Liver (tissue), 9 donors: ENCODE measurements around the gene DLAT. TPM values are rescaled to one million over a fixed set of nuclear protein-coding genes. Genes with fewer than 3 reads are reported as not detected.
A peak's percentile ranks its signal among the peaks of the same experiment; 100 is the strongest.

Experiments
- DNase-seq: peaks from one replicate; pipeline ENCODE4 v3.0.0-alpha.2; 2017; ENCODE audit warnings: low spot score
- H3K27ac ChIP-seq, 2 donors: one replicate each; pipeline ENCODE4 v1.7.0; 2013; ENCODE audit warnings: inconsistent platforms in 2 of 2, low read length in 2 of 2, control low read depth in 1 of 2, low read depth in 1 of 2, mild to moderate bottlenecking in 1 of 2
- H3K27me3 ChIP-seq, 4 donors: one replicate each; pipeline versions ENCODE4 v1.6.1 to v1.7.0; 2013; ENCODE audit warnings: low read length in 3 of 4, inconsistent platforms in 1 of 4, mild to moderate bottlenecking in 1 of 4, moderate library complexity in 1 of 4; ENCODE audit not compliant: control insufficient read depth in 4 of 4, insufficient read depth in 4 of 4
- H3K36me3 ChIP-seq, 4 donors: one replicate each; pipeline versions ENCODE4 v1.6.1 to v1.7.0; 2013; ENCODE audit warnings: low read length in 3 of 4, mild to moderate bottlenecking in 3 of 4, low read depth in 1 of 4, moderate library complexity in 1 of 4; ENCODE audit not compliant: control insufficient read depth in 4 of 4, insufficient read depth in 3 of 4
- H3K4me1 ChIP-seq, 4 donors: one replicate each; pipeline versions ENCODE4 v1.6.1 to v1.7.0; 2013; ENCODE audit warnings: low read length in 3 of 4, mild to moderate bottlenecking in 3 of 4, moderate library complexity in 1 of 4; ENCODE audit not compliant: control insufficient read depth in 4 of 4, insufficient read depth in 4 of 4
- H3K4me3 ChIP-seq, 3 donors: one replicate each; pipeline versions ENCODE4 v1.6.1 to v1.7.0; 2013; ENCODE audit warnings: low read length in 3 of 3, control low read depth in 1 of 3, low read depth in 1 of 3, mild to moderate bottlenecking in 1 of 3
- H3K9ac ChIP-seq, 2 donors: one replicate each; pipeline ENCODE4 v1.7.0; 2013; ENCODE audit warnings: low read length in 2 of 2, mild to moderate bottlenecking in 2 of 2, moderate library complexity in 2 of 2, control low read depth in 1 of 2, low read depth in 1 of 2
- H3K9me3 ChIP-seq, 4 donors: one replicate each; pipeline versions ENCODE4 v1.6.1 to v1.7.0; 2013; ENCODE audit warnings: low read length in 3 of 4; ENCODE audit not compliant: control insufficient read depth in 4 of 4
- EGR1 ChIP-seq, 2 donors: IDR thresholded peaks; 2 replicates each; pipeline ENCODE4 v1.6.1; 2016 to 2018; ENCODE audit warnings: antibody characterized with exemption in 2 of 2, low read depth in 2 of 2
- FOXA1 ChIP-seq: IDR thresholded peaks from 2 replicates; pipeline ENCODE4 v1.6.1; 2016; ENCODE audit warnings: antibody characterized with exemption
- FOXA2 ChIP-seq: IDR thresholded peaks from 2 replicates; pipeline ENCODE4 v1.6.1; 2016; ENCODE audit warnings: antibody characterized with exemption
- GABPA ChIP-seq, 2 donors: IDR thresholded peaks in 1 of 2; conservative IDR thresholded peaks in 1 of 2; 2 replicates each; pipeline ENCODE4 v1.6.1; 2016; ENCODE audit warnings: antibody characterized with exemption in 2 of 2, mild to moderate bottlenecking in 1 of 2, moderate library complexity in 1 of 2
- HNF4A ChIP-seq, 2 donors: conservative IDR thresholded peaks; 2 replicates each; pipeline ENCODE4 v1.6.1; 2016; ENCODE audit warnings: antibody characterized with exemption in 2 of 2, mild to moderate bottlenecking in 2 of 2
- HNF4G ChIP-seq: IDR thresholded peaks from 2 replicates; pipeline ENCODE4 v1.6.1; 2016; ENCODE audit warnings: antibody characterized with exemption
- JUND ChIP-seq, 2 donors: IDR thresholded peaks; 2 replicates each; pipeline ENCODE4 v1.6.1; 2016; ENCODE audit warnings: antibody characterized with exemption in 2 of 2
- NR2F2 ChIP-seq: IDR thresholded peaks from 2 replicates; pipeline ENCODE4 v1.6.1; 2016; ENCODE audit warnings: antibody characterized with exemption
- RAD21 ChIP-seq, 2 donors: IDR thresholded peaks; 2 replicates each; pipeline ENCODE4 v1.6.1; 2016; ENCODE audit warnings: antibody characterized with exemption in 2 of 2, mild to moderate bottlenecking in 2 of 2
- RXRA ChIP-seq, 2 donors: IDR thresholded peaks; 2 replicates each; pipeline ENCODE4 v1.6.1; 2017 to 2018; ENCODE audit warnings: antibody characterized with exemption in 2 of 2, mild to moderate bottlenecking in 1 of 2
- SP1 ChIP-seq: IDR thresholded peaks from 2 replicates; pipeline ENCODE4 v1.6.1; 2018; ENCODE audit warnings: antibody characterized with exemption, mild to moderate bottlenecking
- TAF1 ChIP-seq: conservative IDR thresholded peaks from 2 replicates; pipeline ENCODE4 v1.6.1; 2016; ENCODE audit warnings: antibody characterized with exemption, mild to moderate bottlenecking
- YY1 ChIP-seq: IDR thresholded peaks from 2 replicates; pipeline ENCODE4 v1.6.1; 2016; ENCODE audit warnings: antibody characterized with exemption, mild to moderate bottlenecking
- WGBS: extraction: QIAGEN DNeasy Blood & Tissue Kit; methylation state at CpG from one replicate; pipeline ENCODE4 v1.1.7; 2013; 5-methylcytosine and 5-hydroxymethylcytosine counted together
- polyA plus RNA-seq, 2 donors: library from polyadenylated mRNA; stranded (reverse) in 1 of 2; unstranded in 1 of 2; fragments of 200-250 nt in 1 of 2; fragments of >200 nt in 1 of 2; fragmentation: Nextera tagmentation in 1 of 2; extraction: Ambion mirVana in 1 of 2; gene quantifications; one replicate each; pipeline versions ENCODE4 v1.2.1 to v1.2.3, GENCODE V29; 2013 to 2015
- total RNA-seq, 2 donors: library from RNA; depleted of rRNA; stranded (reverse); fragments of >200 nt; gene quantifications; one replicate each; pipeline ENCODE4 v1.2.3, GENCODE V29; 2014
- TF ChIP-seq, protein P1 (sequence below): fragments of 150-350 bp; IDR thresholded peaks from 2 replicates; pipeline ENCODE4 v1.5.1; 2017; ENCODE audit warnings: improper control_type of control experiment, low read depth, low read length; ENCODE audit not compliant: missing input control
- TF ChIP-seq, protein P2 (sequence below): IDR thresholded peaks from 2 replicates; pipeline ENCODE4 v1.6.1; 2016; ENCODE audit warnings: antibody characterized with exemption
- TF ChIP-seq, protein P3 (sequence below): IDR thresholded peaks from 2 replicates; pipeline ENCODE4 v1.6.1; 2016; ENCODE audit warnings: antibody characterized with exemption
- TF ChIP-seq, protein P4 (sequence below): IDR thresholded peaks from 2 replicates; pipeline ENCODE4 v1.6.1; 2016; ENCODE audit warnings: antibody characterized with exemption, mild to moderate bottlenecking
- TF ChIP-seq, protein P5 (sequence below): IDR thresholded peaks from 2 replicates; pipeline ENCODE4 v1.6.1; 2016; ENCODE audit warnings: antibody characterized with exemption
- donor health status: healthy.
- donor health status: healthy.
- donor health status: healthy.
- donor health status: healthy.
- donor health status: healthy.

Gene DLAT
- total and polyA plus RNA-seq, 4 donors, result 8.8 to 16.3 (median 13.2) TPM

DNA sequence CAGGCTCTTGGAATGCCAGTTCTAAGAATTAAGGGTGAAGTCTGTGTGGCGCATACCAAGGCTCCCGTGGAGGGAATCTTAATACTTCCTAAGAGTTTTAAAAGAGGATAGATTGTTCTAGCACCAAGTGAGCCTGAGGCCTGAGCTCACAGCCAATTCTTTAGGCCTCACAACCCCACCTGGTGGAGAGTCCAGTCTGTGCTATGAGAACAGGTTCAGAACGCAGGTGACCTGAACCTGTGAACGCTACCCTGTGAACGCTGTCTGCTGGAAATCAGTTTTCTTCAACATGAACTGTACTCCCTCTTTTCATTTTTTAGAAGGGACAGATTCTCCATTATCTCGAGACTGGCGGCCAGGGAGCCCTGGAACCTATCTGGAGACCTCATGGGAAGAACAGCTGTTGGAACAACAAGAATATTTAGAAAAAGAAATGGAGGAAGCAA is 43.2 kb upstream of the DLAT start (continued):
- TF ChIP-seq, protein P1, sequence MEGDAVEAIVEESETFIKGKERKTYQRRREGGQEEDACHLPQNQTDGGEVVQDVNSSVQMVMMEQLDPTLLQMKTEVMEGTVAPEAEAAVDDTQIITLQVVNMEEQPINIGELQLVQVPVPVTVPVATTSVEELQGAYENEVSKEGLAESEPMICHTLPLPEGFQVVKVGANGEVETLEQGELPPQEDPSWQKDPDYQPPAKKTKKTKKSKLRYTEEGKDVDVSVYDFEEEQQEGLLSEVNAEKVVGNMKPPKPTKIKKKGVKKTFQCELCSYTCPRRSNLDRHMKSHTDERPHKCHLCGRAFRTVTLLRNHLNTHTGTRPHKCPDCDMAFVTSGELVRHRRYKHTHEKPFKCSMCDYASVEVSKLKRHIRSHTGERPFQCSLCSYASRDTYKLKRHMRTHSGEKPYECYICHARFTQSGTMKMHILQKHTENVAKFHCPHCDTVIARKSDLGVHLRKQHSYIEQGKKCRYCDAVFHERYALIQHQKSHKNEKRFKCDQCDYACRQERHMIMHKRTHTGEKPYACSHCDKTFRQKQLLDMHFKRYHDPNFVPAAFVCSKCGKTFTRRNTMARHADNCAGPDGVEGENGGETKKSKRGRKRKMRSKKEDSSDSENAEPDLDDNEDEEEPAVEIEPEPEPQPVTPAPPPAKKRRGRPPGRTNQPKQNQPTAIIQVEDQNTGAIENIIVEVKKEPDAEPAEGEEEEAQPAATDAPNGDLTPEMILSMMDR, result peak; percentile 83
- peak; percentile 26 for TF ChIP-seq TAF1
- TF ChIP-seq EGR1 (IDR thresholded peaks at IDR 0.05; ENCODE audit: low read depth in 2 of 2), result no peak

DNA sequence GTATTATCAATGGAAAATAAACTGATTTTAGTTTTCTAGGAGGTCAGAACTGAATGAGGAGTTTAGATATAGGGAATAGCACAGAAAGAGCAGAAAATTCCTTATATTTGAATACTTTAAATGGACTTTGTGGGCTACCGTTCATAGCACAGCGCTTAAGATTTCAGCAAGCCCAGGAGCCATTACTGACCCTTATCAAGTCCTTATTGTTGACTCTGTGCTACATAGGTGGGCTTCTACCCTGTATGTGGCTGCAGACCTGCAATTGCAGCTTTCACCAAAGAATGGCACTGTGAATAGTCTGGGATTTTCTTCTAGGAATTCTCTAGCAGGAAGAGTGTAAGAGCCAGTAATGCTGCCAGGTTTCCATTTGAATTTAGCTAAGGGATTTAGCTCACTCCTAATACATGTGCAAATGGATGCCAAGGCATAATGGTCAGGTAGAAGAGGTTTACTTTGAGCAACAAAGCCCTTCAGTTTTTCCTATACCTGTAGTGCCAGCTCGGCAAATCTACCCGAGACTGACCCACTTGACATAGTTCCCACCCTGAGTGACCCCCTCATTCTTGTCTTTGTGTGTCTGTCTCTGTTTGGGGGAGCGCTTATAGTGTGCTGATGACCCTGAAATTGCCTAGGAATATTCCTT is 42.5 kb upstream of the DLAT start:
- TF ChIP-seq YY1, result peak; percentile 78
- no peak for TF ChIP-seq FOXA2
- no peak for TF ChIP-seq HNF4G
- Histone ChIP-seq H3K36me3 (peaks cover 0 to 5% (median 2%) of the 10 kb centered on the region in 4 donors), H3K9me3 (no peaks in the 10 kb centered on the region), H3K9ac (peak overlapping the region; percentile 75 to 97), H3K27me3 (no peaks in the 10 kb centered on the region), H3K4me3 (peak overlapping the region; percentile 30 to 78 (median 52)), H3K4me1 (peaks cover 2 to 22% (median 13%) of the 10 kb centered on the region in 4 donors), H3K27ac (peak overlapping the region; percentile 84 to 97)
- DNase-seq, result no peak
- 28% methylated on average over 5 of the region's 5 CpGs for WGBS

DNA sequence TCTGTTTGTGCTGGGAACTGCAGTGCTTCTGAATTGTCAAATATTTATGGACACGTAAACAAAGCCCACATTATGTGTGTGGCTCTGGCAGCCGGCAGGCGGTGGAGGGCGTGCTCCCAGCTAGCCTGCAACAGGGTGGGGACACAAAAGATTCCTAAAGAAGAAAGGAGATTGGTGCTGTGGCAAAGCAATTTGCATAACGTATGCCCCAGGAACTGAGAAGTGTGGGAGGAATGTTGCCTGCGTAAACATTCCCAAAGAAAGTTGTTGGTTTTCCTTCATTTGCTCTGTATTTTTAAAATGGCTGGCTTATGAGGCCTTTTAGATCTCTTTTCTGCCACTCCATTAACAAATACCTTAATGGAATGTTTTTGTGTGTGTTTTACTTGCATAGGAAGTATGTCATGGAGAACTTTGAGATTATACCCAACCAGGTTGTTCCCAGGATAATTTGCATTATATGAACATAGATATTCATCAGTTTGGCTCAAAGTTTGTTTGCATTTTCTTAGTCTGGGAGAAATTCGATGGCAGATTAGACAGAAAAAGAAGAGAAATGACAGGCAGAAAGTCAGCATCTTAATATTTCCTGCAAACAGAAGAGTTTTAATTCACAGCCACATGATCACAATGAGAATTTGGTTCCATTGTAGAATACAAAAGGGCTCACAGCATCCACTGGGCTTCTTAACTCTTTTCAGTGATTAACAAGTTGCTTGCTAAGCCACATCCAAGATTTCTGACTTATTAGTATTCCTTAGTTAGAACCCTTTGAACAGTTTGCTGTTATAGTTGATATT is 41.8 kb upstream of the DLAT start:
- Histone ChIP-seq H3K9ac (peak overlapping the region; percentile 75 to 97), H3K36me3 (peaks cover 0 to 5% (median 2%) of the 10 kb centered on the region in 4 donors), H3K4me3 (peak overlapping the region; percentile 30 to 78 (median 52)), H3K27ac (peak overlapping the region; percentile 84 to 97), H3K27me3 (no peaks in the 10 kb centered on the region), H3K4me1 (peaks cover 0 to 26% (median 12%) of the 10 kb centered on the region in 4 donors), H3K9me3 (no peaks in the 10 kb centered on the region)
- no peak for DNase-seq
- peak in 1 of 2 donors; percentile 42 for TF ChIP-seq JUND (IDR thresholded peaks at IDR 0.05)
- TF ChIP-seq NR2F2, result no peak
- TF ChIP-seq, protein P2, sequence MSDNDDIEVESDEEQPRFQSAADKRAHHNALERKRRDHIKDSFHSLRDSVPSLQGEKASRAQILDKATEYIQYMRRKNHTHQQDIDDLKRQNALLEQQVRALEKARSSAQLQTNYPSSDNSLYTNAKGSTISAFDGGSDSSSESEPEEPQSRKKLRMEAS, result peak; percentile 32
- peak; percentile 36 to 55 for TF ChIP-seq RAD21 (IDR thresholded peaks at IDR 0.05)
- TF ChIP-seq, protein P3, sequence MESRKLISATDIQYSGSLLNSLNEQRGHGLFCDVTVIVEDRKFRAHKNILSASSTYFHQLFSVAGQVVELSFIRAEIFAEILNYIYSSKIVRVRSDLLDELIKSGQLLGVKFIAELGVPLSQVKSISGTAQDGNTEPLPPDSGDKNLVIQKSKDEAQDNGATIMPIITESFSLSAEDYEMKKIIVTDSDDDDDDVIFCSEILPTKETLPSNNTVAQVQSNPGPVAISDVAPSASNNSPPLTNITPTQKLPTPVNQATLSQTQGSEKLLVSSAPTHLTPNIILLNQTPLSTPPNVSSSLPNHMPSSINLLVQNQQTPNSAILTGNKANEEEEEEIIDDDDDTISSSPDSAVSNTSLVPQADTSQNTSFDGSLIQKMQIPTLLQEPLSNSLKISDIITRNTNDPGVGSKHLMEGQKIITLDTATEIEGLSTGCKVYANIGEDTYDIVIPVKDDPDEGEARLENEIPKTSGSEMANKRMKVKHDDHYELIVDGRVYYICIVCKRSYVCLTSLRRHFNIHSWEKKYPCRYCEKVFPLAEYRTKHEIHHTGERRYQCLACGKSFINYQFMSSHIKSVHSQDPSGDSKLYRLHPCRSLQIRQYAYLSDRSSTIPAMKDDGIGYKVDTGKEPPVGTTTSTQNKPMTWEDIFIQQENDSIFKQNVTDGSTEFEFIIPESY, result no peak
- TF ChIP-seq RXRA (IDR thresholded peaks at IDR 0.05), result peak; percentile 26 to 37
- TF ChIP-seq, protein P4, sequence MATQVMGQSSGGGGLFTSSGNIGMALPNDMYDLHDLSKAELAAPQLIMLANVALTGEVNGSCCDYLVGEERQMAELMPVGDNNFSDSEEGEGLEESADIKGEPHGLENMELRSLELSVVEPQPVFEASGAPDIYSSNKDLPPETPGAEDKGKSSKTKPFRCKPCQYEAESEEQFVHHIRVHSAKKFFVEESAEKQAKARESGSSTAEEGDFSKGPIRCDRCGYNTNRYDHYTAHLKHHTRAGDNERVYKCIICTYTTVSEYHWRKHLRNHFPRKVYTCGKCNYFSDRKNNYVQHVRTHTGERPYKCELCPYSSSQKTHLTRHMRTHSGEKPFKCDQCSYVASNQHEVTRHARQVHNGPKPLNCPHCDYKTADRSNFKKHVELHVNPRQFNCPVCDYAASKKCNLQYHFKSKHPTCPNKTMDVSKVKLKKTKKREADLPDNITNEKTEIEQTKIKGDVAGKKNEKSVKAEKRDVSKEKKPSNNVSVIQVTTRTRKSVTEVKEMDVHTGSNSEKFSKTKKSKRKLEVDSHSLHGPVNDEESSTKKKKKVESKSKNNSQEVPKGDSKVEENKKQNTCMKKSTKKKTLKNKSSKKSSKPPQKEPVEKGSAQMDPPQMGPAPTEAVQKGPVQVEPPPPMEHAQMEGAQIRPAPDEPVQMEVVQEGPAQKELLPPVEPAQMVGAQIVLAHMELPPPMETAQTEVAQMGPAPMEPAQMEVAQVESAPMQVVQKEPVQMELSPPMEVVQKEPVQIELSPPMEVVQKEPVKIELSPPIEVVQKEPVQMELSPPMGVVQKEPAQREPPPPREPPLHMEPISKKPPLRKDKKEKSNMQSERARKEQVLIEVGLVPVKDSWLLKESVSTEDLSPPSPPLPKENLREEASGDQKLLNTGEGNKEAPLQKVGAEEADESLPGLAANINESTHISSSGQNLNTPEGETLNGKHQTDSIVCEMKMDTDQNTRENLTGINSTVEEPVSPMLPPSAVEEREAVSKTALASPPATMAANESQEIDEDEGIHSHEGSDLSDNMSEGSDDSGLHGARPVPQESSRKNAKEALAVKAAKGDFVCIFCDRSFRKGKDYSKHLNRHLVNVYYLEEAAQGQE, result peak; percentile 55
- TF ChIP-seq, protein P5, sequence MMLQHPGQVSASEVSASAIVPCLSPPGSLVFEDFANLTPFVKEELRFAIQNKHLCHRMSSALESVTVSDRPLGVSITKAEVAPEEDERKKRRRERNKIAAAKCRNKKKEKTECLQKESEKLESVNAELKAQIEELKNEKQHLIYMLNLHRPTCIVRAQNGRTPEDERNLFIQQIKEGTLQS, result no peak
- peak; percentile 55 for TF ChIP-seq FOXA2
- peak; percentile 53 for TF ChIP-seq SP1
- no peak for TF ChIP-seq HNF4G
- no peak for TF ChIP-seq FOXA1
- peak; percentile 39 for TF ChIP-seq TAF1
- TF ChIP-seq, protein P1, result peak; percentile 28
- TF ChIP-seq YY1, result peak; percentile 85
- TF ChIP-seq EGR1 (IDR thresholded peaks at IDR 0.05; ENCODE audit: low read depth in 2 of 2), result peak in 1 of 2 donors; percentile 15
- no peak for TF ChIP-seq GABPA (IDR thresholded peaks at IDR 0.05 in 1 of 2, conservative IDR thresholded peaks at IDR 0.05 in 1 of 2)
- peak in 1 of 2 donors; percentile 32 for TF ChIP-seq HNF4A (conservative IDR thresholded peaks at IDR 0.05)
- WGBS, result 26% methylated on average over 7 of the region's 7 CpGs
